H1 (cell line): ENCODE data around the gene B3GALT4. TPM values are rescaled to one million over a fixed set of nuclear protein-coding genes. Genes with fewer than 3 reads are reported as not detected.

ENCODE experiments used
- CTCF ChIA-PET: fragments of 300-600 bp; sonication (Branson Sonifier 250); formaldehyde crosslinking; loops from one replicate; lab custom pipeline; 2021; ENCODE audit not compliant: partially characterized antibody; lab: Charles Lee
- POLR2A ChIA-PET: fragments of 300-600 bp; sonication (Branson Sonifier 250); formaldehyde crosslinking; loops from one replicate; lab custom pipeline; 2021; ENCODE audit warnings: inconsistent platforms; ENCODE audit not compliant: partially characterized antibody; lab: Charles Lee
- DNase-seq, 2 experiments: peaks; one replicate each; pipeline versions ENCODE4 v3.0.0 to v3.0.0-alpha.2; 2010 to 2022; ENCODE audit warnings: low spot score in 2 of 2, low read depth in 1 of 2, mixed read lengths in 1 of 2
- FAIRE-seq: peaks from 2 replicates; lab custom pipeline; 2011; peaks lifted over from hg19 to GRCh38; lab: Jason Lieb, UNC
- H2AFZ ChIP-seq: 2 replicates; pipeline ENCODE4 v1.8.1; 2012; ENCODE audit warnings: low read length, inconsistent platforms
- H2AK5ac ChIP-seq: 2 replicates; pipeline ENCODE4 v1.6.1; 2013; ENCODE audit warnings: low read depth, low read length
- H2BK120ac ChIP-seq: replicated peaks from 2 replicates; pipeline ENCODE3; 2013; ENCODE audit warnings: low read depth, low read length, inconsistent platforms
- H2BK12ac ChIP-seq: 2 replicates; pipeline ENCODE4 v1.6.1; 2013; ENCODE audit warnings: low read depth, low read length
- H2BK15ac ChIP-seq: 2 replicates; pipeline ENCODE4 v1.6.1; 2013; ENCODE audit warnings: low read length
- H2BK20ac ChIP-seq: 2 replicates; pipeline ENCODE4 v1.6.1; 2013; ENCODE audit warnings: low read length
- H2BK5ac ChIP-seq: 2 replicates; pipeline ENCODE4 v1.6.1; 2013; ENCODE audit warnings: low read depth, low read length
- H3K14ac ChIP-seq: 2 replicates; pipeline ENCODE4 v1.6.1; 2013; ENCODE audit warnings: inconsistent platforms; ENCODE audit not compliant: insufficient read length
- H3K18ac ChIP-seq: 2 replicates; pipeline ENCODE4 v1.6.1; 2013; ENCODE audit warnings: low read length; ENCODE audit errors: extremely low read depth
- H3K23ac ChIP-seq: 2 replicates; pipeline ENCODE4 v1.6.1; 2013; ENCODE audit warnings: inconsistent platforms; ENCODE audit not compliant: insufficient read length
- H3K23me2 ChIP-seq: 2 replicates; pipeline ENCODE4 v1.6.1; 2013; ENCODE audit warnings: low read depth, low read length
- H3K27ac ChIP-seq: 2 replicates; pipeline ENCODE4 v1.6.1; 2011; ENCODE audit warnings: low read depth, low read length, inconsistent platforms
- H3K27me3 ChIP-seq, 4 experiments: replicated peaks in 1 of 4; 1 replicate in 1 of 4; 2 replicates in 3 of 4; pipeline versions ENCODE4 v1.6.1 to v1.8.1; 2011 to 2013; ENCODE audit warnings: low read length in 3 of 4, mild to moderate bottlenecking in 3 of 4, inconsistent platforms in 2 of 4, mixed read lengths in 2 of 4, moderate library complexity in 1 of 4; ENCODE audit not compliant: control insufficient read depth in 3 of 4, insufficient read depth in 3 of 4; ENCODE audit errors: extremely low read depth in 1 of 4
- H3K36me3 ChIP-seq, 4 experiments: 2 replicates each; pipeline versions ENCODE4 v1.6.1 to v1.8.1; 2011 to 2013; ENCODE audit warnings: mild to moderate bottlenecking in 4 of 4, low read length in 3 of 4, moderate library complexity in 2 of 4, control low read depth in 1 of 4, inconsistent platforms in 1 of 4; ENCODE audit not compliant: insufficient read depth in 4 of 4, control insufficient read depth in 2 of 4
- H3K4ac ChIP-seq: replicated peaks from 2 replicates; pipeline ENCODE3; 2013; ENCODE audit warnings: low read length, low read depth, mixed read lengths, inconsistent platforms; ENCODE audit not compliant: insufficient read length
- H3K4me1 ChIP-seq, 4 experiments: replicated peaks in 1 of 4; 1 replicate in 1 of 4; 2 replicates in 3 of 4; pipeline versions ENCODE4 v1.6.1 to v1.8.1; 2011 to 2013; ENCODE audit warnings: low read length in 3 of 4, inconsistent platforms in 2 of 4, mixed read lengths in 1 of 4; ENCODE audit not compliant: insufficient read depth in 4 of 4, control insufficient read depth in 3 of 4
- H3K4me2 ChIP-seq, 2 experiments: 2 replicates each; pipeline versions ENCODE4 v1.6.1 to v1.8.1; 2011 to 2013; ENCODE audit warnings: low read depth in 2 of 2, low read length in 2 of 2, control low read depth in 1 of 2, inconsistent platforms in 1 of 2, mild to moderate bottlenecking in 1 of 2; ENCODE audit not compliant: insufficient read depth in 1 of 2
- H3K4me3 ChIP-seq, 4 experiments: fragments of 200-600, 300-600 bp in 1 of 4; sonication (generic), shearing (Covaris generic), sonication (Bioruptor Twin) in 1 of 4; 2 replicates each; pipeline versions ENCODE4 v1.5.1 to v1.8.1; 2011 to 2016; ENCODE audit warnings: low read length in 4 of 4, low read depth in 3 of 4, control low read depth in 2 of 4, inconsistent platforms in 2 of 4, mild to moderate bottlenecking in 2 of 4, mixed read lengths in 1 of 4, moderate library complexity in 1 of 4; ENCODE audit not compliant: insufficient read depth in 2 of 4; ENCODE audit errors: extremely low read depth in 1 of 4
- H3K56ac ChIP-seq: replicated peaks from 2 replicates; pipeline ENCODE3; 2013; ENCODE audit warnings: low read depth, mild to moderate bottlenecking, mixed read lengths, low read length, inconsistent platforms; ENCODE audit not compliant: insufficient read length
- H3K79me1 ChIP-seq: 2 replicates; pipeline ENCODE4 v1.6.1; 2013; ENCODE audit warnings: low read depth, low read length, control low read depth
- H3K79me2 ChIP-seq, 2 experiments: 2 replicates each; pipeline versions ENCODE4 v1.6.1 to v1.8.1; 2012 to 2013; ENCODE audit warnings: low read length in 2 of 2, mild to moderate bottlenecking in 2 of 2, inconsistent platforms in 1 of 2; ENCODE audit not compliant: insufficient read depth in 2 of 2, control insufficient read depth in 1 of 2
- H3K9ac ChIP-seq, 4 experiments: replicated peaks in 1 of 4; 1 replicate in 1 of 4; 2 replicates in 3 of 4; pipeline versions ENCODE4 v1.6.1 to v1.8.1; 2011 to 2013; ENCODE audit warnings: low read depth in 3 of 4, low read length in 3 of 4, control low read depth in 2 of 4, mild to moderate bottlenecking in 2 of 4, moderate library complexity in 2 of 4, inconsistent platforms in 1 of 4; ENCODE audit errors: extremely low read depth in 1 of 4
- H3K9me3 ChIP-seq, 2 experiments: 2 replicates each; pipeline versions ENCODE4 v1.6.1 to v1.8.1; 2012 to 2013; ENCODE audit warnings: mild to moderate bottlenecking in 2 of 2, moderate library complexity in 2 of 2, control low read depth in 1 of 2, inconsistent platforms in 1 of 2, low read depth in 1 of 2, low read length in 1 of 2, mixed read lengths in 1 of 2; ENCODE audit not compliant: insufficient read depth in 2 of 2
- H4K20me1 ChIP-seq, 2 experiments: replicated peaks in 1 of 2; 2 replicates each; pipeline versions ENCODE3 to v1.8.1; 2011 to 2013; ENCODE audit warnings: inconsistent platforms in 2 of 2, low read length in 2 of 2, mild to moderate bottlenecking in 1 of 2; ENCODE audit not compliant: insufficient read depth in 2 of 2, control insufficient read depth in 1 of 2
- H4K5ac ChIP-seq: 2 replicates; pipeline ENCODE4 v1.6.1; 2013; ENCODE audit warnings: low read length, low read depth, mixed read lengths, inconsistent platforms; ENCODE audit not compliant: insufficient read length
- H4K8ac ChIP-seq: 2 replicates; pipeline ENCODE4 v1.8.0; 2013; ENCODE audit warnings: mild to moderate bottlenecking, moderate library complexity, low read length, inconsistent platforms; ENCODE audit not compliant: insufficient read depth; ENCODE audit errors: extremely low read depth
- H4K91ac ChIP-seq: replicated peaks from 2 replicates; pipeline ENCODE3; 2013; ENCODE audit warnings: low read length, mixed read lengths, inconsistent platforms; ENCODE audit not compliant: insufficient read length
- BCL11A ChIP-seq, 2 experiments: IDR thresholded peaks; one replicate each; pipeline ENCODE4 v1.6.1; 2011; ENCODE audit warnings: low read depth in 2 of 2, low read length in 2 of 2, mild to moderate bottlenecking in 2 of 2
- BRCA1 ChIP-seq: IDR thresholded peaks from 2 replicates; pipeline ENCODE4 v1.6.1; 2012; ENCODE audit warnings: low read depth, low read length, improper control_type of control experiment
- CEBPB ChIP-seq: IDR thresholded peaks from 2 replicates; pipeline ENCODE4 v1.6.1; 2012; ENCODE audit warnings: low read depth, low read length
- CREB1 ChIP-seq: IDR thresholded peaks from 2 replicates; pipeline ENCODE4 v1.6.1; 2012; ENCODE audit warnings: inconsistent platforms
- E2F6 ChIP-seq: IDR thresholded peaks from 2 replicates; pipeline ENCODE4 v1.6.1; 2012; ENCODE audit warnings: inconsistent platforms
- EGR1 ChIP-seq: IDR thresholded peaks from 2 replicates; pipeline ENCODE4 v1.6.1; 2011; ENCODE audit warnings: low read depth, low read length, borderline replicate concordance
- JUND ChIP-seq: IDR thresholded peaks from 2 replicates; pipeline ENCODE4 v1.6.1; 2011; ENCODE audit warnings: mild to moderate bottlenecking, improper control_type of control experiment, low read length
- MAFK ChIP-seq: IDR thresholded peaks from 2 replicates; pipeline ENCODE4 v1.6.1; 2012; ENCODE audit warnings: low read depth, mild to moderate bottlenecking, improper control_type of control experiment, low read length
- PHF8 ChIP-seq: fragments of 200-600 bp; sonication (generic); conservative IDR thresholded peaks from 2 replicates; pipeline ENCODE4 v1.7.1; 2012; ENCODE audit warnings: low read depth, mild to moderate bottlenecking, inconsistent platforms, low read length, moderate library complexity
- SIX5 ChIP-seq: IDR thresholded peaks from 2 replicates; pipeline ENCODE4 v1.6.1; 2011; ENCODE audit warnings: mild to moderate bottlenecking, low read depth, low read length
- SUZ12 ChIP-seq: fragments of 200-600 bp; sonication (generic); IDR thresholded peaks from 2 replicates; pipeline ENCODE4 v1.6.1; 2012; ENCODE audit warnings: mild to moderate bottlenecking, inconsistent platforms, low read length, moderate library complexity, mixed read lengths
- TBP ChIP-seq: IDR thresholded peaks from 2 replicates; pipeline ENCODE4 v1.6.1; 2011; ENCODE audit warnings: low read depth, low read length, improper control_type of control experiment
- WGBS, 2 experiments: shearing (Covaris generic) in 1 of 2; methylation state at CpG; one replicate each; pipeline versions ENCODE4 v1.1.6 to v1.1.7; 2013 to 2015; ENCODE audit warnings: low lambda C conversion rate in 2 of 2, mixed read lengths in 2 of 2, inconsistent platforms in 1 of 2, low coverage in 1 of 2, missing lambda C conversion rate in 1 of 2; ENCODE audit not compliant: insufficient replicate concordance in 2 of 2, insufficient coverage in 1 of 2, insufficient read length in 1 of 2; ENCODE audit errors: extremely low coverage in 1 of 2, missing lambda C conversion rate in 1 of 2; 5-methylcytosine and 5-hydroxymethylcytosine counted together
- polyA plus RNA-seq, 7 experiments: library from polyadenylated mRNA; depleted of rRNA in 3 of 7; stranded (reverse) in 5 of 7; unstranded in 2 of 7; fragments of >200 nt in 5 of 7; fragments of 200-250 nt in 2 of 7; gene quantifications; 1 replicate in 5 of 7; 2 replicates in 1 of 7; 4 replicates in 1 of 7; pipeline versions ENCODE4 v1.2.1 to v1.2.3, GENCODE V29; 2011 to 2013; ENCODE audit warnings: missing spikeins in 2 of 7, mixed read lengths in 2 of 7
- total RNA-seq: library from RNA; stranded (reverse); fragmentation: NEBNext Ultra II Directional; extraction: Animal tissue kit (Norgen Biotek cat#: 25700); gene quantifications from 2 replicates; pipeline ENCODE4 v1.2.1, GENCODE V29; 2021

The B3GALT4 gene
- total and polyA plus RNA-seq, 2 of the 8 experiments (the other 6 are each of a cell fraction or from before 2014, with no cell fraction given) = 2.2 to 3.0 TPM

- ChIA-PET POLR2A (interaction anchor here (0.7 to 16.7 kb wide), 23 partner anchors 9 to 330 kb away, joined by 3 to 337 read pairs (median 4); partner anchors contain the start of genes B3GALT4, COL11A2, PFDN6 and RPS18), CTCF (interaction anchor here (0.7 to 6.2 kb wide), 13 partner anchors 9 to 1214 kb away, joined by 3 to 77 read pairs (median 4); partner anchors contain the start of genes B3GALT4, PFDN6, RPS18 and TAPBP)
- Histone ChIP-seq H2BK15ac (peak overlapping the region; percentile 81; the same call in 1 of the 2 replicates), H3K4ac (peak overlapping the region; percentile 80), H4K5ac (peak overlapping the region; percentile 93), H2AFZ (peak overlapping the region; percentile 77; the same call in 1 of the 2 replicates), H3K4me1 (peaks cover 0 to 6% (median 4%) of the 10 kb centered on the region in 4 experiments; a peak in 6 of 7 replicates), H3K14ac (no peak overlapping the region), H3K79me1 (peaks cover 9% of the 10 kb centered on the region; the same call in 1 of the 2 replicates), H3K18ac (peak overlapping the region; percentile 95), H3K23ac (no peak overlapping the region), H3K36me3 (peaks cover 0 to under 1% (median 0%) of the 10 kb centered on the region in 4 experiments; a peak in 4 of 8 replicates), H3K4me2 (peak overlapping the region; percentile 34 to 97), H4K91ac (peak overlapping the region; percentile 50), H2BK12ac (0 out of 2 replicates have a peak overlapping the region, but pooled peaks have one; percentile 39), H2AK5ac (no peak overlapping the region), H3K9me3 (no peaks in the 10 kb centered on the region), H3K56ac (peak overlapping the region; percentile 87), H3K27me3 (no peaks in the 10 kb centered on the region), H3K27ac (peak overlapping the region; percentile 79), H3K4me3 (peak overlapping the region; percentile 76 to 99 (median 94)), H2BK120ac (peak overlapping the region; percentile 19), H2BK20ac (no peak overlapping the region), H2BK5ac (peak overlapping the region; percentile 95), H3K9ac (peak overlapping the region; percentile 63 to 91 (median 76)), H3K79me2 (peaks cover 0 to 25% of the 10 kb centered on the region in 2 experiments; a peak in 2 of 4 replicates), H3K23me2 (peaks cover 16% of the 10 kb centered on the region), H4K8ac (peak overlapping the region; percentile 74; the same call in 1 of the 2 replicates), H4K20me1 (peaks cover 0 to 2% of the 10 kb centered on the region in 2 experiments)
- FAIRE-seq = no peak
- DNase-seq = peak in 1 of 2 experiments; percentile 90
- WGBS, 2 experiments = 1% methylated on average over 54 of the region's 54 CpGs; no CpG with 5 or more reads in 1 of the 2 experiments
- TF ChIP-seq MAFK (no peak), SIX5 (no peak), CEBPB (no peak), CREB1 (peak; percentile 6), BCL11A (IDR thresholded peaks at IDR 0.05; ENCODE audit: low read depth in 2 of 2, low read length in 2 of 2) (no peak), SUZ12 (no peak), EGR1 (peak; percentile 72; the same call in 1 of the 2 replicates), PHF8 (peak; percentile 73), BRCA1 (no peak), JUND (no peak), TBP (no peak), E2F6 (peak; percentile 52)
Measured at GRCh38 chr6:33299237-33299944, 22.5 kb downstream of the B3GALT4 start.
